Bronchial epithelial cell (primary cell): ENCODE results near the gene UBE2I. TPM values are rescaled to one million over a fixed set of nuclear protein-coding genes. Genes with fewer than 3 reads are reported as not detected.

Experiments used
- DNase-seq: peaks from one replicate; pipeline ENCODE4 v3.0.0-alpha.2; 2010; ENCODE audit warnings: low read depth
- FAIRE-seq: peaks from 2 replicates; lab custom pipeline; 2011; peaks lifted over from hg19 to GRCh38; lab: Jason Lieb, UNC
- H3K27me3 ChIP-seq: 2 replicates; pipeline ENCODE4 v1.5.1; 2011; ENCODE audit warnings: low read length; ENCODE audit not compliant: control insufficient read depth, insufficient read depth
- H3K36me3 ChIP-seq: 2 replicates; pipeline ENCODE4 v1.5.1; 2011; ENCODE audit warnings: low read length; ENCODE audit not compliant: control insufficient read depth, insufficient read depth
- H3K4me3 ChIP-seq: 2 replicates; pipeline ENCODE4 v1.5.1; 2011; ENCODE audit warnings: mild to moderate bottlenecking, low read depth, low read length, control low read depth
- total RNA-seq: library from RNA; depleted of rRNA; stranded (reverse); fragments of >200 nt; gene quantifications from 2 replicates; pipeline ENCODE4 v1.2.1, GENCODE V29; 2014
- TF ChIP-seq, protein P1 (sequence below): IDR thresholded peaks from 2 replicates; pipeline ENCODE4 v1.5.1; 2011; ENCODE audit warnings: mild to moderate bottlenecking, moderate library complexity, low read length, control low read depth, inconsistent platforms; ENCODE audit not compliant: insufficient read depth, severe bottlenecking

The UBE2I gene
- total RNA-seq, 1 donor from 2014 or later = 49.8 TPM

DNA sequence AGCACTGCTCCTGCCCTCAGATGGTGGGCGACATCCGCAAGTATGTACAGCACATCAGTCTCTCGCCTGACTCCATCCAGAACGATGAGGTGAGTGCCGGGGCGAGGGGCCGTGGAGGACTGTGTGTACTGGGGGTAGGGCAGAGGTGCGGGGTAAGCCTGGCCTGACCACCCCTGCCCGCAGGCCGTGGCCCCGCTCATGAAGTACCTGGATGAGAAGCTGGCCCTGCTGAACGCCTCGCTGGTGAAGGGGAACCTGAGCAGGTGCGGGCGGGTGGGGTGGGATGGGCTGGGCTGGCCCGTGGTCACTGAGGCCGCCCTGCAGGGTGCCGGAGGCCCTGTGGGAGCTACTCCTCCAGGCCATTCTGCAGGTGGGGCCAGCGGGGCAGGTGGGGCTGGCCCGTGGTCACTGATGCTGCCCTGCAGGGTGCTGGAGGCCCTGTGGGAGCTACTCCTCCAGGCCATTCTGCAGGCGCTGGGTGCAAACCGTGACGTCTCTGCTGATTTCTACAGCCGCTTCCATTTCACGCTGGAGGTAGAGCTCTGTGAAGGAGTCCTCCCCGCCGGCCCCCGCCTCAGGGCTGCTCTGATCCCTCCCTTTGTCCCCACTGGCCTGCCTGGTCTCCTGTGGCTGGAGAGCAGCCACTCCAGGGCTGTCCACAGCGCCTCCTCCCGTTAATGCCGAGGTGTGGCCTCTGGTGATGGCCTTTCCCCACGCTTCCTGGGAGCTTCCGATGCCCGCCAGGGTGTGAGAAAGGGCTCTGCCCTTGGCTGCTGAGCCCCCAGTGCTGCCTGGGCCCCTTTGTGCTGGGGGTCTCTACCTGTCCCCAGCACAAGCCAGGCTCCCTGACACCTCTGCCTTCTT, 37.2 kb downstream of the UBE2I start:
- TF ChIP-seq, protein P1, sequence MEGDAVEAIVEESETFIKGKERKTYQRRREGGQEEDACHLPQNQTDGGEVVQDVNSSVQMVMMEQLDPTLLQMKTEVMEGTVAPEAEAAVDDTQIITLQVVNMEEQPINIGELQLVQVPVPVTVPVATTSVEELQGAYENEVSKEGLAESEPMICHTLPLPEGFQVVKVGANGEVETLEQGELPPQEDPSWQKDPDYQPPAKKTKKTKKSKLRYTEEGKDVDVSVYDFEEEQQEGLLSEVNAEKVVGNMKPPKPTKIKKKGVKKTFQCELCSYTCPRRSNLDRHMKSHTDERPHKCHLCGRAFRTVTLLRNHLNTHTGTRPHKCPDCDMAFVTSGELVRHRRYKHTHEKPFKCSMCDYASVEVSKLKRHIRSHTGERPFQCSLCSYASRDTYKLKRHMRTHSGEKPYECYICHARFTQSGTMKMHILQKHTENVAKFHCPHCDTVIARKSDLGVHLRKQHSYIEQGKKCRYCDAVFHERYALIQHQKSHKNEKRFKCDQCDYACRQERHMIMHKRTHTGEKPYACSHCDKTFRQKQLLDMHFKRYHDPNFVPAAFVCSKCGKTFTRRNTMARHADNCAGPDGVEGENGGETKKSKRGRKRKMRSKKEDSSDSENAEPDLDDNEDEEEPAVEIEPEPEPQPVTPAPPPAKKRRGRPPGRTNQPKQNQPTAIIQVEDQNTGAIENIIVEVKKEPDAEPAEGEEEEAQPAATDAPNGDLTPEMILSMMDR = no peak
- Histone ChIP-seq H3K27me3 (no peaks in the 10 kb centered on the region), H3K36me3 (peaks cover 10% of the 10 kb centered on the region), H3K4me3 (no peak overlapping the region)
- FAIRE-seq = no peak
- DNase-seq = no peak

DNA sequence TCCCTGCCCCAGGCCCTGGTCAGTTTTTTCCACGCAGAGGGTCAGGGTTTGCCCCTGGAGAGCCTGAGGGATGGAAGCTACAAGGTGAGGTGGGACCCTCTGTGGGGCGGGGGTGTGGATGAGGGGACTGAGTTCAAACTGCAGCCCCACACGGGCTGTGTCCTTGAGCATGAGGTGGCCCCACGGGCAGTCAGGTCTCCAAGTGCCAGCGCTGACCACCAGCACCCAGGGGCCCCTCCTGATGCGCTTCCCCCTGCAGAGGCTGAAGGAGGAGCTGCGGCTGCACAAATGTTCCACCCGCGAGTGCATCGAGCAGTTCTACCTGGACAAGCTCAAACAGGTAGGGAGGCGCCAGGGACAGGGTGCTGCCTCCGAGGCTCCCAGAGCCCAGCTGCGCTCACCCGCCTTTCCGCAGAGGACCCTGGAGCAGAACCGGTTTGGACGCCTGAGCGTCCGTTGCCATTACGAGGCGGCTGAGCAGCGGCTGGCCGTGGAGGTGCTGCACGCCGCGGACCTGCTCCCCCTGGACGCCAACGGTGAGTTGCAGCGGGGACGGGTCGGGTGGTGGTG, 37.9 kb downstream of the UBE2I start:
- DNase-seq (no peak), FAIRE-seq (no peak)
- Histone ChIP-seq H3K36me3 (peaks cover 10% of the 10 kb centered on the region), H3K27me3 (no peaks in the 10 kb centered on the region), H3K4me3 (no peak overlapping the region)
- TF ChIP-seq, protein P1 = no peak

DNA sequence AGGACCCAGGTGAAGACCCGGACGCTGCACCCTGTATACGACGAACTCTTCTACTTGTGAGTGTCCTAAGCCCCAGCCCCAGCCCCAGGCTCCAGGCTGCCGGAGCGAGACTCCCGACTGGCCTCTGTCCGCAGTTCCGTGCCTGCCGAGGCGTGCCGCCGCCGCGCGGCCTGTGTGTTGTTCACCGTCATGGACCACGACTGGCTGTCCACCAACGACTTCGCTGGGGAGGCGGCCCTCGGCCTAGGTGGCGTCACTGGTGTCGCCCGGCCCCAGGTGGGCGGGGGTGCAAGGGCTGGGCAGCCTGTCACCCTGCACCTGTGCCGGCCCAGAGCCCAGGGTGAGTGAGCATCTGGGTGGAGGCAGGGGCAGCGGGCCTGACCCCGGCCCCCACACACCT, 38.5 kb downstream of the UBE2I start:
- Histone ChIP-seq H3K4me3 (no peak overlapping the region), H3K36me3 (peaks cover 10% of the 10 kb centered on the region), H3K27me3 (no peaks in the 10 kb centered on the region)
- TF ChIP-seq, protein P1 = no peak
- DNase-seq (no peak), FAIRE-seq (no peak)

DNA sequence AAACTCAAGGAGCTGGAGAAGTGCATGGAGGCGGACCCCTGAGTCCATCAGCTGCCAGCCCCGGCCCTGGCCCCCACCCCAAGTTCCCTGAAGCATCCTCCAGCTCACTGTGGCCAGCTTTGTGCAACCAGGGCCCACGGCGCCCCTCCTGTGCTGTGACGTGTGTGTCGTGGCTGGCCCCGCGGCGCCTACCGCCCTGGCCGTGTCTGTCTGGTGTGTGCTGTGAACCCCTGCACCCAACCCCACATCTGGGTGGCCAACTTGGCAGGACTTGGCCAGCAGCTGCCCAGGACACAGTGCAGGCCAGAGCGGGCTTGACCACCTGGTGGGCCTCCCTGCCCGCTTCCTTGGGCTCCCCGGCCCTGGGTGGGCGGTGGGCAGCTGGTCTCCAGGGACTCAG, 39.0 kb downstream of the UBE2I start:
- no peak for FAIRE-seq
- H3K27me3 ChIP-seq = no peaks in the 10 kb centered on the region

GRCh38 chr16:1348926-1349325, 39.5 kb downstream of the UBE2I start:
- H3K4me3 ChIP-seq = no peak overlapping the region
- FAIRE-seq (no peak), DNase-seq (no peak)
- H3K27me3 ChIP-seq = no peaks in the 10 kb centered on the region
- TF ChIP-seq, protein P1 = no peak
- H3K36me3 ChIP-seq = peaks cover 10% of the 10 kb centered on the region

More for the DNA sequence above, 39.0 kb downstream of the UBE2I start:
- Histone ChIP-seq H3K36me3 (peaks cover 10% of the 10 kb centered on the region), H3K4me3 (no peak overlapping the region)
- TF ChIP-seq, protein P1 = no peak
- DNase-seq = no peak
